Measurements from ENCODE around the gene STEAP1B. TPM values are rescaled to one million over a fixed set of nuclear protein-coding genes. Genes with fewer than 3 reads are reported as not detected.

Gene STEAP1B
- total RNA-seq, 1 experiment from 2014 or later, result 1.6 TPM

DNA sequence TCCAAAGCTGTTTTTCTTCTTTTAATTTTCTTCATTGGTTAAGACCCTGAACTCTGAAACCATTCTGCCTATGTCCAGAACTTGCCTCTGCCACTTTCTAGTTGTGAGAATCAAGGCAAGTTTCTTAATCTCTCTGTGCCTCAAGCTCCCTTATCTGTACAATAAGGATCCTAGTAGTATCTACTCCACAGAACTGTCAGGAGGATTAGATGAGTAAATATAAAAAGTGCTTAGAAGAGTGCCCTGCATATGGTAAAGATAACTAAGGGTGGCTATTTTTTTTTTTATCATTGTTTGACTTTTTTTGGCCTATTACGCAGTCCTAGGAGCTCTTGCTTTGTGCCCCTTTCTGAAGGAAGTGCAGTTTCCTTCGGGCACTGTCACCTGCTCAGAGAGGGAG is 96.6 kb downstream of the STEAP1B start:
- H3K27me3 ChIP-seq (replicated peaks), result 0 out of 2 replicates have a peak, but pooled peaks cover 5% of the 10 kb centered on the region
- no peaks in the 10 kb centered on the region for H3K9me3 ChIP-seq (replicated peaks)
- no peak for DNase-seq (ENCODE audit: low read depth in 1 of 2, low spot score in 2 of 2)
- H3K4me3 ChIP-seq, result no peak overlapping the region
- no peaks in the 10 kb centered on the region for H3K36me3 ChIP-seq
- H3K4me1 ChIP-seq (replicated peaks), result no peaks in the 10 kb centered on the region
- H3K27ac ChIP-seq, result no peak overlapping the region

- no peaks in the 10 kb centered on the region for H3K4me1 ChIP-seq (replicated peaks)
- H3K36me3 ChIP-seq, result no peaks in the 10 kb centered on the region
- DNase-seq (ENCODE audit: low read depth in 1 of 2, low spot score in 2 of 2), result no peak
- H3K4me3 ChIP-seq, result no peak overlapping the region
- H3K27ac ChIP-seq, result no peak overlapping the region
- H3K27me3 ChIP-seq (replicated peaks), result 0 out of 2 replicates have a peak, but pooled peaks cover 5% of the 10 kb centered on the region
- no peaks in the 10 kb centered on the region for H3K9me3 ChIP-seq (replicated peaks)
Measured at GRCh38 chr7:22402250-22402649, 97.7 kb downstream of the STEAP1B start.

DNA sequence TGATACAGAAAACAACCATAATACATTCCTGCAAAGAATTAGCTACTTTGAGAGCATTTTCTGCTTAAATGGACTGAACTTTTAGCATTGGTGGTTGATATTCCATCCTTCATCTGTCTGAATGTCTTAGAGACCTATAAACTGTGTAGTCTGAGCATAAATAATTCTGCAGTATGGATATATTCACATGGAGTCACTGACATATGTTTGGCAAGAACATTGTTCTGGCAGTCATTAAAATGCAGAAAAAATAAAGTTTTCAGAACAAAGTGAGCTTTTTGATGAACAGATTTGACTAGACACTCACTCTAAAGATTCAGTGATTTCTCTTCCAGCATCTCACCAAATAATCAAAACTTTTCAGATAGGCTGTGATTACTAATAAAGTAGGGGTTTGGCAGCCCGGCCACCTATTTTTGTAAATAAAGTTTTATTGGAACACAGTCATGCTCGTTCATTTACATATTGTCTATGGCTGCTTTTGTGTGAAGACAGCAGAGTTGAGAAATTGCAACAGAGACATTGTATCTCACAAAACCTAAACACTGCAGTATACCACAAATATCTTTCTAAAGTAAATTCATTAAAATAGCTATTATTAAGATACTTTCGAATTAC is 98.9 kb downstream of the STEAP1B start:
- DNase-seq (ENCODE audit: low read depth in 1 of 2, low spot score in 2 of 2), result no peak
- Histone ChIP-seq H3K4me1 (replicated peaks) (no peaks in the 10 kb centered on the region), H3K27me3 (replicated peaks) (0 out of 2 replicates have a peak, but pooled peaks cover 5% of the 10 kb centered on the region), H3K4me3 (no peak overlapping the region), H3K9me3 (replicated peaks) (no peaks in the 10 kb centered on the region), H3K27ac (no peak overlapping the region), H3K36me3 (no peaks in the 10 kb centered on the region)

GRCh38 chr7:22400150-22400814 is 99.7 kb downstream of the STEAP1B start:
- Histone ChIP-seq H3K4me1 (replicated peaks) (no peaks in the 10 kb centered on the region), H3K27me3 (replicated peaks) (0 out of 2 replicates have a peak, but pooled peaks cover 3% of the 10 kb centered on the region), H3K4me3 (no peak overlapping the region), H3K36me3 (no peaks in the 10 kb centered on the region), H3K9me3 (replicated peaks) (no peaks in the 10 kb centered on the region), H3K27ac (no peak overlapping the region)
- DNase-seq (ENCODE audit: low read depth in 1 of 2, low spot score in 2 of 2), result no peak

- Histone ChIP-seq H3K4me3 (no peak overlapping the region), H3K4me1 (replicated peaks) (no peaks in the 10 kb centered on the region), H3K36me3 (no peaks in the 10 kb centered on the region), H3K27ac (no peak overlapping the region), H3K9me3 (replicated peaks) (no peaks in the 10 kb centered on the region), H3K27me3 (replicated peaks) (no peaks in the 10 kb centered on the region)
- DNase-seq (ENCODE audit: low read depth in 1 of 2, low spot score in 2 of 2), result no peak
Measured at GRCh38 chr7:22399546-22399945, 100.4 kb downstream of the STEAP1B start.

- Histone ChIP-seq H3K4me1 (replicated peaks) (no peaks in the 10 kb centered on the region), H3K4me3 (no peak overlapping the region), H3K36me3 (no peaks in the 10 kb centered on the region), H3K27ac (no peak overlapping the region), H3K9me3 (replicated peaks) (no peaks in the 10 kb centered on the region), H3K27me3 (replicated peaks) (no peaks in the 10 kb centered on the region)
- DNase-seq (ENCODE audit: low read depth in 1 of 2, low spot score in 2 of 2), result no peak
Measured at GRCh38 chr7:22399091-22399490, 100.9 kb downstream of the STEAP1B start.

DNA sequence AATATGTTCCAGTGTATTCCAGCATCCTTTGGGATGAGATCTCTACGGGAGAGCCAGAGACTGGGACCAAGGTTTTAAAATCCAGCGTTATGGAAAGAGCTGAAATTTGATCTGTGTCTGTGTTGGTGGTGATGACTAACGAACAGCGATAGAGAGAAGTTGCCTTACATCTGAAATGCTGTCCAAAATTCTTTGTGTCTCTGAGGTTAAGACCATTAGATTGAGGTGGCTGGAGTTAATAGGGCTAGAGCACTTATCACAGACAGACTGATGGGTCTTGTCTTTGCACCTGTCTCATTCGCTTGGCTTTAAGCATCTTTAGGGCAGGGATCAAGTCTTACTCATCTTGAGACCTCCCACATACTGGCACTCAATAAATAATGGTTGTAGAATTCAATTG is 102.0 kb downstream of the STEAP1B start:
- no peak for DNase-seq (ENCODE audit: low read depth in 1 of 2, low spot score in 2 of 2)
- Histone ChIP-seq H3K9me3 (replicated peaks) (no peaks in the 10 kb centered on the region), H3K27ac (no peak overlapping the region), H3K4me1 (replicated peaks) (no peaks in the 10 kb centered on the region), H3K36me3 (no peaks in the 10 kb centered on the region), H3K27me3 (replicated peaks) (no peaks in the 10 kb centered on the region), H3K4me3 (no peak overlapping the region)

GRCh38 chr7:22395222-22395621 is 104.8 kb downstream of the STEAP1B start:
- H3K27me3 ChIP-seq (replicated peaks), result no peaks in the 10 kb centered on the region; the same call in 1 of the 2 replicates
- no peaks in the 10 kb centered on the region for H3K9me3 ChIP-seq (replicated peaks)
- H3K4me3 ChIP-seq, result no peak overlapping the region
- no peaks in the 10 kb centered on the region for H3K36me3 ChIP-seq
- H3K27ac ChIP-seq, result no peak overlapping the region
- DNase-seq (ENCODE audit: low read depth in 1 of 2, low spot score in 2 of 2), result no peak
- no peaks in the 10 kb centered on the region for H3K4me1 ChIP-seq (replicated peaks)

DNA sequence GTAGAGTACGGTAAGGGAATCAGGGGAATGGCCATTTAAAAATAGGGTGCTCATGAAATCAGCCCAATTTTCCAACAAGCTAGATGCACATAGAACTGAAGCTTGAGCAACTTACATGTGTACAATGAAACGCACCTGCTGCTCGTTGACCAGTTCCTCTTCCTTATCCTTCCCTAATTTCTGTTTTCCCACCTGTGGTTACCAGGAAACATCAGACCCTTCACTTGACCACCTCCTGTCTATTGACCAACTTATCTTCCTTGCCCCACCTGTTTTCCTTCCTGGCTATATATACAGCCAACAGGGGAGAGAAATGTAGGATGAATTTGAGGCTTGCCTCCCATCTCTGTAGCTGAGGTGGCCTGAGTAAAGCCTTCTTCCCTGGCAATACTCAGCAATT is 105.2 kb downstream of the STEAP1B start:
- Histone ChIP-seq H3K36me3 (no peaks in the 10 kb centered on the region), H3K9me3 (replicated peaks) (no peaks in the 10 kb centered on the region), H3K4me1 (replicated peaks) (no peaks in the 10 kb centered on the region), H3K27me3 (replicated peaks) (no peaks in the 10 kb centered on the region; the same call in 1 of the 2 replicates), H3K27ac (no peak overlapping the region), H3K4me3 (no peak overlapping the region)
- no peak for DNase-seq (ENCODE audit: low read depth in 1 of 2, low spot score in 2 of 2)

- H3K4me1 ChIP-seq (replicated peaks), result no peaks in the 10 kb centered on the region
- H3K9me3 ChIP-seq (replicated peaks), result no peaks in the 10 kb centered on the region
- DNase-seq (ENCODE audit: low read depth in 1 of 2, low spot score in 2 of 2), result no peak
- no peaks in the 10 kb centered on the region; the same call in 1 of the 2 replicates for H3K27me3 ChIP-seq (replicated peaks)
- no peaks in the 10 kb centered on the region for H3K36me3 ChIP-seq
- H3K27ac ChIP-seq, result no peak overlapping the region
- H3K4me3 ChIP-seq, result no peak overlapping the region
Measured at GRCh38 chr7:22393913-22394729, 105.9 kb downstream of the STEAP1B start.

GRCh38 chr7:22390516-22390915 is 109.5 kb downstream of the STEAP1B start:
- Histone ChIP-seq H3K27ac (no peak overlapping the region), H3K9me3 (replicated peaks) (no peaks in the 10 kb centered on the region), H3K4me3 (no peak overlapping the region), H3K27me3 (replicated peaks) (no peaks in the 10 kb centered on the region; the same call in 1 of the 2 replicates), H3K36me3 (no peaks in the 10 kb centered on the region), H3K4me1 (replicated peaks) (no peaks in the 10 kb centered on the region)
- DNase-seq (ENCODE audit: low read depth in 1 of 2, low spot score in 2 of 2), result no peak

DNA sequence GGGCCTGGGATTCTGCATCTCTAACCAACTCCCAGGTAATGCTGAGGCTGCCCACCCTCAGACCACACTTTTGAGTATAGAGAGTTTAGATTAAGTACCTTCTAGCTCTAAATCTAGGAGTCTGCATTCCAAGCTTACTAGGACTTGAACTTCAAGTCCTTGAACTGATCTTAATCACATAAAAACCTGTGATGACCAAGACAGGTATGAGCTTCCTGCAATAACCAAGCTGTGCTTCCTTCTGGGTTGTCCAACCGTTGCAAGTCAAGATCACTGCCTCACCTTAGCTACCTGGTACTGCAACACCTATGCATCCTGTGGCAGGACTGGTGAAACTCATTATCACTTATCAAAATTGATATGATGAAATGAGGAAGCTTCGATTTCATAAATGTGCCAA is 110.1 kb downstream of the STEAP1B start:
- H3K9me3 ChIP-seq (replicated peaks), result no peaks in the 10 kb centered on the region
- no peaks in the 10 kb centered on the region; the same call in 1 of the 2 replicates for H3K27me3 ChIP-seq (replicated peaks)
- H3K27ac ChIP-seq, result no peak overlapping the region

DNA sequence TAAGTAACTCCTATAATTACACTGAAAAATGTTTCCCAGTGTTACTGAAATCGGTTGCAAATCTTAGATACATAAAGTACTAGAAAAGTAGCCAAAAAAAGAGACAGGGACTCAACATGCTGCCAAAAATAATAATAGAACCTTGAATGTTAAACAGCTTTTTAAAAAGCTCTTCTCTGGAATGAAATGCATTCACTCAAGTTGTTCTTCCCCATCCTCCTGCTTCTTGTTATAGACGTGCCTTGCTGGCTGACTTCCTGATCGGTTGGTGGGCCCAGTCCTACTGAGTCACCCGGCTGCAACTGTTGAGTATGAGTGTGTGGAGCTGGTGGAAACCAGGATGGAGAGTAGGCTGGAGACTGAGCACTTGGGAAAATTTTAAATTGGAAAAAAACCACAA is 112.4 kb downstream of the STEAP1B start:
- no peak for DNase-seq (ENCODE audit: low read depth in 1 of 2, low spot score in 2 of 2)
- H3K27ac ChIP-seq, result no peak overlapping the region

More for the DNA sequence above, 110.1 kb downstream of the STEAP1B start:
- Histone ChIP-seq H3K4me3 (no peak overlapping the region), H3K36me3 (no peaks in the 10 kb centered on the region), H3K4me1 (replicated peaks) (no peaks in the 10 kb centered on the region)
- DNase-seq (ENCODE audit: low read depth in 1 of 2, low spot score in 2 of 2), result no peak

DNA sequence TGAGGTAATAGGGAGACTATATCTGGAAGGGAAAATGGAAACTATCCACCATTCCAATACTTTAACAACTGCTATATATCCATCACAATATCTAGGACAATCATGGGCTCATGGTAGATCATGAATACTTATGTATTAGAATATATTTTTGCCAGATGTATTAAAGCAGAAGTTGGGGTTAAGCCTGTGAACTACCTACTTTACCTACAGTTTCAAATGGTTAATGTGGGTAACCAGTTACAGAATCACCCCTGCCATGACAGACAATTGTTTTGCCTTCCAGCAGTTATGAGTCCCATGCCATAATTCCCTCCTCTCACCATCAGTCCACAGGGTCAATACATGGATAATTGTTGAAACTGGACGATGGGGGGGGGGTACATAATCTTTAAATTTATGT is 113.1 kb downstream of the STEAP1B start:
- H3K36me3 ChIP-seq, result no peaks in the 10 kb centered on the region
- H3K27ac ChIP-seq, result no peak overlapping the region
- H3K4me1 ChIP-seq (replicated peaks), result no peaks in the 10 kb centered on the region
- no peaks in the 10 kb centered on the region for H3K9me3 ChIP-seq (replicated peaks)
- H3K27me3 ChIP-seq (replicated peaks), result peaks cover 4% of the 10 kb centered on the region; the same call in 1 of the 2 replicates
- no peak for DNase-seq (ENCODE audit: low read depth in 1 of 2, low spot score in 2 of 2)
- H3K4me3 ChIP-seq, result no peak overlapping the region

More for the DNA sequence above, 112.4 kb downstream of the STEAP1B start:
- H3K4me1 ChIP-seq (replicated peaks), result no peaks in the 10 kb centered on the region
- no peaks in the 10 kb centered on the region for H3K9me3 ChIP-seq (replicated peaks)
- peaks cover 4% of the 10 kb centered on the region; the same call in 1 of the 2 replicates for H3K27me3 ChIP-seq (replicated peaks)
- no peak overlapping the region for H3K4me3 ChIP-seq
- H3K36me3 ChIP-seq, result no peaks in the 10 kb centered on the region
